Erythroblast (primary cell): ENCODE data around the gene FNDC3B.

Experiments used
- GATA1 ChIP-seq: IDR thresholded peaks from 2 replicates; pipeline ENCODE4 v1.6.1; 2011; ENCODE audit warnings: low read depth, mild to moderate bottlenecking, control low read depth, low read length, moderate library complexity
- POLR2A ChIP-seq: IDR thresholded peaks from 2 replicates; pipeline ENCODE4 v1.6.1; 2011; ENCODE audit warnings: mild to moderate bottlenecking, low read length

- no peak for TF ChIP-seq POLR2A
- no peak for TF ChIP-seq GATA1
Observed at GRCh38 chr3:172036541-172037215, 2.7 kb upstream of the FNDC3B start.
